ENCODE measurements around the gene GRAMD1C. TPM values are rescaled to one million over a fixed set of nuclear protein-coding genes. Genes with fewer than 3 reads are reported as not detected.

GRAMD1C gene
- total and polyA plus RNA-seq, 9 of the 15 experiments (the other 6 are each of a cell fraction or from before 2014, with no cell fraction given) = not detected

- WGBS (ENCODE audit: insufficient coverage, low coverage, missing lambda C conversion rate) = 22% methylated on average over 4 of the region's 4 CpGs
- Histone ChIP-seq H3K9me3 (replicated peaks; ENCODE audit: control insufficient read depth, insufficient read depth, low read depth, low read length) (no peaks in the 10 kb centered on the region), H3K36me3 (ENCODE audit: control insufficient read depth, insufficient read depth, low read length) (no peaks in the 10 kb centered on the region), H3K27me3 (ENCODE audit: control insufficient read depth in 2 of 2, insufficient read depth in 2 of 2, low read length in 2 of 2) (no peaks in the 10 kb centered on the region), H2AFZ (ENCODE audit: low read depth, low read length) (no peak overlapping the region), H3K9me1 (ENCODE audit: control insufficient read depth, insufficient read depth, low read length) (no peaks in the 10 kb centered on the region), H3K79me2 (ENCODE audit: control insufficient read depth, insufficient read depth, low read length) (no peaks in the 10 kb centered on the region), H3K4me2 (ENCODE audit: insufficient read depth, low read length) (no peak overlapping the region), H3K9ac (ENCODE audit: insufficient read depth in 1 of 2, low read depth in 2 of 2, low read length in 2 of 2) (no peak overlapping the region), H4K20me1 (replicated peaks; ENCODE audit: control insufficient read depth, insufficient read depth, low read length) (no peaks in the 10 kb centered on the region), H3K27ac (ENCODE audit: extremely low read depth, low read depth, low read length) (no peak overlapping the region), H3K4me3 (no peak overlapping the region), H3K4me1 (replicated peaks in 1 of 2; ENCODE audit: control insufficient read depth in 2 of 2, insufficient read depth in 2 of 2, low read length in 2 of 2) (no peaks in the 10 kb centered on the region)
- POLR2A ChIA-PET = interaction anchor here (0.6 kb wide), 1 partner anchor 15 kb away, joined by 3 read pairs; no protein-coding TSS in a partner anchor
- BruUV-seq (replicated peaks) = no TSS peak
- CTCF ChIA-PET (ENCODE audit: low intra/inter-chr PET ratio) = no interaction called here
- no peak for DNase-seq (ENCODE audit: extremely low read depth in 1 of 4, low spot score in 3 of 4)
- ATAC-seq = no peak
- in situ Hi-C loops (cut with MboI) (no loop called here), intact Hi-C loops (cut with micrococcal nuclease) (no loop called here)
- no peak for FAIRE-seq
- TF ChIP-seq HNRNPL (IDR thresholded peaks at IDR 0.05; ENCODE audit: low read depth, low read length) (no peak), RFX5 (IDR thresholded peaks at IDR 0.05; ENCODE audit: low read depth, low read length) (no peak), RFX1 (IDR thresholded peaks at IDR 0.05) (no peak), ZNF444 (CRISPR knock-in tag; IDR thresholded peaks at IDR 0.05) (no peak), TAF9B (IDR thresholded peaks at IDR 0.05; ENCODE audit: partially characterized antibody) (no peak), MAFF (IDR thresholded peaks at IDR 0.05; ENCODE audit: low read length) (no peak), MEIS2 (IDR thresholded peaks at IDR 0.05; ENCODE audit: partially characterized antibody) (no peak), TCF7 (IDR thresholded peaks at IDR 0.05; ENCODE audit: borderline replicate concordance) (no peak), MBD1 (CRISPR knock-in tag; IDR thresholded peaks at IDR 0.05) (no peak), ZFP1 (CRISPR knock-in tag; IDR thresholded peaks at IDR 0.05) (no peak), ZFP91 (CRISPR knock-in tag; IDR thresholded peaks at IDR 0.05) (no peak), TCF7L2 (IDR thresholded peaks at IDR 0.05; ENCODE audit: low read depth, low read length) (no peak), LARP7 (IDR thresholded peaks at IDR 0.05) (no peak), ZNF431 (CRISPR knock-in tag; IDR thresholded peaks at IDR 0.05) (no peak), ZNF274 (IDR thresholded peaks at IDR 0.05; ENCODE audit: borderline replicate concordance, low read depth, low read length) (no peak), NRF1 (conservative IDR thresholded peaks at IDR 0.05 in 1 of 2, IDR thresholded peaks at IDR 0.05 in 1 of 2) (no peak), ZNF24 (IDR thresholded peaks at IDR 0.05) (no peak)
These were observed 35.4 kb downstream of the GRAMD1C start for GRCh38 chr3:113873814-113874526.
